Measurements from ENCODE around the gene ANKS3. TPM values are rescaled to one million over a fixed set of nuclear protein-coding genes. Genes with fewer than 3 reads are reported as not detected.
A peak's percentile ranks its signal among the peaks of the same experiment; 100 is the strongest.

Gene ANKS3
- total and polyA plus RNA-seq, 2 of the 8 experiments (the other 6 are each of a cell fraction or from before 2014, with no cell fraction given) = 15.5 to 23.9 TPM

DNA sequence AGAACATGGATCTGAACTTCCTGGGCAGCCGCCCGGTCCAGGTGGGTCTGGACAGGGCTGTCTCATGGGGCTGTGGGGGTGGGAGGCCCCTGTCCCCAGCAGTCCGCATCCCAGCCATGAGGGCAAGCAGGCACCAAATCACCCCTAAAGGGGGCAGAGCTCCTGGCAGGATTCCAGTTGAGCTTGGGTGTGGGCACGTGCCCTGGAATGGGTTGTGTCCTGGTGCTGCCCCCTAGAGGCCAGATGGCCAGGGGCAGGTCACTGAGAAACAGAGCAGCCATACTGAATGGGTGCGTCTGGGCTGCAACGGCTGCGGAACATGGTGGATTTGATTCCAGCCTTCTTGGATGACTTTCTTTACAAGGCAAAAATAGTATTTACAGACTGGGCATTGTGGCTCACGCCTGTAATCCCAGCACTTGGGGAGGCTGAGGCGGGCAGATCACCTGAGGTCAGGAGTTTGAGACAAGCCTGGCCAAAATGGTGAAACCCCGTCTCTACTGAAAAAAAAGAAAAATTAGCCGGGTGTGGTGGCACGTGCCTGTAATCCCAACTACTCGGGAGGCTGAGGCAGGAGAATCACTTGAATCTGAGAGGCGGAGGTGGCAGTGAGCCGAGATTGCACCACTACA lies 83.5 kb downstream of the ANKS3 start (continued):
- TF ChIP-seq, protein P1, sequence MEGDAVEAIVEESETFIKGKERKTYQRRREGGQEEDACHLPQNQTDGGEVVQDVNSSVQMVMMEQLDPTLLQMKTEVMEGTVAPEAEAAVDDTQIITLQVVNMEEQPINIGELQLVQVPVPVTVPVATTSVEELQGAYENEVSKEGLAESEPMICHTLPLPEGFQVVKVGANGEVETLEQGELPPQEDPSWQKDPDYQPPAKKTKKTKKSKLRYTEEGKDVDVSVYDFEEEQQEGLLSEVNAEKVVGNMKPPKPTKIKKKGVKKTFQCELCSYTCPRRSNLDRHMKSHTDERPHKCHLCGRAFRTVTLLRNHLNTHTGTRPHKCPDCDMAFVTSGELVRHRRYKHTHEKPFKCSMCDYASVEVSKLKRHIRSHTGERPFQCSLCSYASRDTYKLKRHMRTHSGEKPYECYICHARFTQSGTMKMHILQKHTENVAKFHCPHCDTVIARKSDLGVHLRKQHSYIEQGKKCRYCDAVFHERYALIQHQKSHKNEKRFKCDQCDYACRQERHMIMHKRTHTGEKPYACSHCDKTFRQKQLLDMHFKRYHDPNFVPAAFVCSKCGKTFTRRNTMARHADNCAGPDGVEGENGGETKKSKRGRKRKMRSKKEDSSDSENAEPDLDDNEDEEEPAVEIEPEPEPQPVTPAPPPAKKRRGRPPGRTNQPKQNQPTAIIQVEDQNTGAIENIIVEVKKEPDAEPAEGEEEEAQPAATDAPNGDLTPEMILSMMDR (IDR thresholded peaks at IDR 0.05; ENCODE audit: control extremely low read depth in 1 of 3, insufficient read depth in 1 of 3, low read depth in 1 of 3, low read length in 3 of 3) = peak; percentile 98
- TF ChIP-seq YY1 (IDR thresholded peaks at IDR 0.05; ENCODE audit: low read depth, low read length) (peak; percentile 90), JUND (IDR thresholded peaks at IDR 0.05; ENCODE audit: low read length) (peak; percentile 7; the same call in 1 of the 2 replicates), NANOG (IDR thresholded peaks at IDR 0.05; ENCODE audit: insufficient read depth, low read depth, low read length, poor library complexity, severe bottlenecking) (peak; percentile 10), CHD2 (IDR thresholded peaks at IDR 0.05; ENCODE audit: low read length) (0 out of 2 replicates have a peak, but pooled peaks have one; percentile 16), TEAD4 (IDR thresholded peaks at IDR 0.05; ENCODE audit: low read depth, low read length) (peak; percentile 58; the same call in 1 of the 2 replicates), KDM1A (IDR thresholded peaks at IDR 0.05; ENCODE audit: borderline replicate concordance, low read length) (peak; percentile 33; the same call in 1 of the 2 replicates)
- TF ChIP-seq, protein P2, sequence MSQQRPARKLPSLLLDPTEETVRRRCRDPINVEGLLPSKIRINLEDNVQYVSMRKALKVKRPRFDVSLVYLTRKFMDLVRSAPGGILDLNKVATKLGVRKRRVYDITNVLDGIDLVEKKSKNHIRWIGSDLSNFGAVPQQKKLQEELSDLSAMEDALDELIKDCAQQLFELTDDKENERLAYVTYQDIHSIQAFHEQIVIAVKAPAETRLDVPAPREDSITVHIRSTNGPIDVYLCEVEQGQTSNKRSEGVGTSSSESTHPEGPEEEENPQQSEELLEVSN (IDR thresholded peaks at IDR 0.05) = peak; percentile 49; the same call in 1 of the 2 replicates

Data from H1 (cell line).